ES-I3 (cell line): ENCODE results near the gene NECAB3.

Experiments used
- H3K36me3 ChIP-seq: 2 replicates; pipeline ENCODE4 v1.6.1; 2013; ENCODE audit warnings: mild to moderate bottlenecking, low read length, control low read depth, moderate library complexity; ENCODE audit not compliant: insufficient read depth
- H3K4me1 ChIP-seq: 2 replicates; pipeline ENCODE4 v1.6.1; 2013; ENCODE audit warnings: mild to moderate bottlenecking, control low read depth, low read length; ENCODE audit not compliant: insufficient read depth
- H3K9ac ChIP-seq: 2 replicates; pipeline ENCODE4 v1.6.1; 2013; ENCODE audit warnings: low read depth, mild to moderate bottlenecking, low read length, moderate library complexity
- H3K9me3 ChIP-seq: 2 replicates; pipeline ENCODE4 v1.6.1; 2013; ENCODE audit warnings: mild to moderate bottlenecking, low read length, moderate library complexity; ENCODE audit not compliant: control insufficient read depth, insufficient read depth

The NECAB3 gene

GRCh38 chr20:33667676-33668465 lies 6.4 kb downstream of the NECAB3 start:
- Histone ChIP-seq H3K9me3 (no peaks in the 10 kb centered on the region), H3K9ac (peak overlapping the region; percentile 65; the same call in 1 of the 2 replicates), H3K4me1 (peaks cover 10% of the 10 kb centered on the region), H3K36me3 (0 out of 2 replicates have a peak, but pooled peaks cover 11% of the 10 kb centered on the region)

GRCh38 chr20:33667245-33667675 lies 7.0 kb downstream of the NECAB3 start:
- peak overlapping the region; percentile 65; the same call in 1 of the 2 replicates for H3K9ac ChIP-seq
- H3K36me3 ChIP-seq, result 0 out of 2 replicates have a peak, but pooled peaks cover 11% of the 10 kb centered on the region
- no peaks in the 10 kb centered on the region for H3K9me3 ChIP-seq
- H3K4me1 ChIP-seq, result peaks cover 10% of the 10 kb centered on the region; the same call in 1 of the 2 replicates

- Histone ChIP-seq H3K36me3 (0 out of 2 replicates have a peak, but pooled peaks cover 7% of the 10 kb centered on the region), H3K9ac (peak within 1 kb of the TSS; percentile 65), H3K9me3 (no peaks in the 10 kb centered on the region), H3K4me1 (peaks cover 10% of the 10 kb centered on the region; the same call in 1 of the 2 replicates)
Observed at GRCh38 chr20:33666293-33667244, 7.7 kb downstream of the NECAB3 start, which contains the start of gene ACTL10. Gene ACTL10 (plus strand): TSS chr20:33666943. CDS start chr20:33667498, 555 bp downstream.

- H3K9me3 ChIP-seq, result no peaks in the 10 kb centered on the region
- peaks cover 10% of the 10 kb centered on the region; the same call in 1 of the 2 replicates for H3K4me1 ChIP-seq
- H3K36me3 ChIP-seq, result no peaks in the 10 kb centered on the region
- H3K9ac ChIP-seq, result no peak overlapping the region
Observed at GRCh38 chr20:33664762-33665144, 9.5 kb downstream of the NECAB3 start.

- Histone ChIP-seq H3K36me3 (no peaks in the 10 kb centered on the region), H3K4me1 (peaks cover 10% of the 10 kb centered on the region; the same call in 1 of the 2 replicates), H3K9me3 (no peaks in the 10 kb centered on the region), H3K9ac (peak overlapping the region; percentile 56)
Observed at GRCh38 chr20:33664085-33664761, 10.0 kb downstream of the NECAB3 start.

GRCh38 chr20:33663161-33664084 lies 10.8 kb downstream of the NECAB3 start:
- H3K9me3 ChIP-seq, result no peaks in the 10 kb centered on the region
- peak overlapping the region; percentile 56 for H3K9ac ChIP-seq
- H3K4me1 ChIP-seq, result peaks cover 10% of the 10 kb centered on the region; the same call in 1 of the 2 replicates

GRCh38 chr20:33662172-33662571 lies 12.1 kb downstream of the NECAB3 start, which contains the start of gene C20orf144:
Gene C20orf144 (plus strand): TSS chr20:33662327. CDS start chr20:33662346, 19 bp downstream.
- Histone ChIP-seq H3K4me1 (peaks cover 10% of the 10 kb centered on the region; the same call in 1 of the 2 replicates), H3K9ac (peak within 1 kb of the TSS; percentile 56), H3K9me3 (no peaks in the 10 kb centered on the region), H3K36me3 (no peaks in the 10 kb centered on the region)

More at GRCh38 chr20:33663161-33664084, 10.8 kb downstream of the NECAB3 start:
- no peaks in the 10 kb centered on the region for H3K36me3 ChIP-seq

GRCh38 chr20:33660685-33661058 lies 13.6 kb downstream of the NECAB3 start:
- Histone ChIP-seq H3K4me1 (peaks cover 10% of the 10 kb centered on the region; the same call in 1 of the 2 replicates), H3K9me3 (no peaks in the 10 kb centered on the region), H3K36me3 (0 out of 2 replicates have a peak, but pooled peaks cover 3% of the 10 kb centered on the region), H3K9ac (no peak overlapping the region)

- 0 out of 2 replicates have a peak, but pooled peaks cover 3% of the 10 kb centered on the region for H3K36me3 ChIP-seq
Observed at GRCh38 chr20:33660035-33660684, 14.1 kb downstream of the NECAB3 start.

GRCh38 chr20:33659341-33660034 lies 14.7 kb downstream of the NECAB3 start:
- no peak overlapping the region for H3K9ac ChIP-seq
- no peaks in the 10 kb centered on the region for H3K9me3 ChIP-seq
- H3K4me1 ChIP-seq, result peaks cover 6% of the 10 kb centered on the region; the same call in 1 of the 2 replicates
- H3K36me3 ChIP-seq, result 0 out of 2 replicates have a peak, but pooled peaks cover 3% of the 10 kb centered on the region

More at GRCh38 chr20:33660035-33660684, 14.1 kb downstream of the NECAB3 start:
- Histone ChIP-seq H3K4me1 (peaks cover 10% of the 10 kb centered on the region; the same call in 1 of the 2 replicates), H3K9me3 (no peaks in the 10 kb centered on the region), H3K9ac (no peak overlapping the region)

- no peak overlapping the region for H3K9ac ChIP-seq
- 0 out of 2 replicates have a peak, but pooled peaks cover 3% of the 10 kb centered on the region for H3K36me3 ChIP-seq
- H3K9me3 ChIP-seq, result no peaks in the 10 kb centered on the region
- H3K4me1 ChIP-seq, result peaks cover 8% of the 10 kb centered on the region
Observed at GRCh38 chr20:33658929-33659328, 15.3 kb downstream of the NECAB3 start.

- 0 out of 2 replicates have a peak, but pooled peaks cover 3% of the 10 kb centered on the region for H3K36me3 ChIP-seq
- no peaks in the 10 kb centered on the region for H3K9me3 ChIP-seq
- H3K4me1 ChIP-seq, result peaks cover 12% of the 10 kb centered on the region
- no peak overlapping the region for H3K9ac ChIP-seq
Observed at GRCh38 chr20:33658510-33658909, 15.7 kb downstream of the NECAB3 start.
